Measurements from ENCODE around the gene THSD7A.

Gene THSD7A

DNA sequence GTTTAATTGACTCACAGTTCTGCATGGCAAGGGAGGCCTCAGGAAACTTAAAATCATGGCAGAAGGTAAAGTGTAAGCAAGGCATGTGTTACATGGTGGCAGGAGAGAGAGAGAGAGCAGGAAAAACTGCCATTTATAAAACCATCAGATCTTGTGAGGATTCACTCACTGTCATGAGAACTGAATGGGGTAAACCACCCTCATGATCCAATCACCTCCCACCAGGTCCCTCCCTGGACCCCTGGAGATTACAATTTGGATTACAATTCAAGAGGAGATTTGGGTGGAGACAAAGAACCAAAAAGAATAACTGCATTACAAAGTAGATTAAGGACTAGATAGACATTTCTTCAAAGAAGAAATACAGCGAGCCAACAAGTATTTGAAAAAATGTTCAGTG, 324.1 kb downstream of the THSD7A start:
- no peak for DNase-seq (ENCODE audit: insufficient read length, low spot score)
- TF ChIP-seq TAF1 (IDR thresholded peaks at IDR 0.05; ENCODE audit: low read depth, low read length) (no peak), POU2F2 (IDR thresholded peaks at IDR 0.05; ENCODE audit: low read depth, low read length) (no peak), PAX5 (IDR thresholded peaks at IDR 0.05; ENCODE audit: insufficient read depth, low read length, severe bottlenecking) (no peak), SPI1 (IDR thresholded peaks at IDR 0.05; ENCODE audit: low read depth, low read length) (no peak), POLR2A (IDR thresholded peaks at IDR 0.05; ENCODE audit: low read depth, low read length) (no peak), POLR2AphosphoS5 (IDR thresholded peaks at IDR 0.05; ENCODE audit: low read depth, low read length) (no peak)
- no peak for FAIRE-seq

- DNase-seq (ENCODE audit: insufficient read length, low spot score) (no peak), FAIRE-seq (no peak)
- no peak for TF ChIP-seq POLR2A (IDR thresholded peaks at IDR 0.05; ENCODE audit: low read depth, low read length)
- TF ChIP-seq POLR2AphosphoS5 (IDR thresholded peaks at IDR 0.05; ENCODE audit: low read depth, low read length), result no peak
- TF ChIP-seq POU2F2 (IDR thresholded peaks at IDR 0.05; ENCODE audit: low read depth, low read length), result no peak
Observed at GRCh38 chr7:11506417-11506816, 325.6 kb downstream of the THSD7A start.

DNA sequence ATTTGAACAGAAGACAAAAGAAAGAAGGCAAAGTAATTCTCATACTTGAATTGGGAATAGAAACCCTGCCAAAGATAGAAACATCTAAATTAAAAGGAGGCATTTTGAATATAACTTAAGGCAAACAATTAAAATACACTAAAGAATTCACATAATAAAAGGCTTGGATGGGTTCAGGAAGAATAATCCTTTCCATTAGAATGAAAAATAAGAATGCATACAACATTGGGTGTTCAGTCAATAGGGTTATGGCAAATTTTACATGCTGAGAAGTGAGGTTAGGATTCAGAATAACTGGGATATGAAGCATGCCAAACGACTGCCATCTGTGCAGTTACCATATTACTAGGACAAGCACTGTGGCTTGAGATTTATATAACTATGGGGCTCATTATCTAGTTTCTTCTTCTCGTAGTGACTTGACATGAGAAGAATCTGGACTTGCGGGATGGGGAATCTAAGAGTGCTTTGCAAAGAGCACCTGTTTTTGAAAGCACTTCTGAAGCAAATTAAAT, 326.5 kb downstream of the THSD7A start:
- no peak for FAIRE-seq
- DNase-seq (ENCODE audit: insufficient read length, low spot score), result no peak
- TF ChIP-seq POLR2AphosphoS5 (IDR thresholded peaks at IDR 0.05; ENCODE audit: low read depth, low read length) (no peak), POU2F2 (IDR thresholded peaks at IDR 0.05; ENCODE audit: low read depth, low read length) (no peak), SPI1 (IDR thresholded peaks at IDR 0.05; ENCODE audit: low read depth, low read length) (no peak), POLR2A (IDR thresholded peaks at IDR 0.05; ENCODE audit: low read depth, low read length) (no peak), PAX5 (IDR thresholded peaks at IDR 0.05; ENCODE audit: insufficient read depth, low read length, severe bottlenecking) (no peak), TAF1 (IDR thresholded peaks at IDR 0.05; ENCODE audit: low read depth, low read length) (no peak)

DNA sequence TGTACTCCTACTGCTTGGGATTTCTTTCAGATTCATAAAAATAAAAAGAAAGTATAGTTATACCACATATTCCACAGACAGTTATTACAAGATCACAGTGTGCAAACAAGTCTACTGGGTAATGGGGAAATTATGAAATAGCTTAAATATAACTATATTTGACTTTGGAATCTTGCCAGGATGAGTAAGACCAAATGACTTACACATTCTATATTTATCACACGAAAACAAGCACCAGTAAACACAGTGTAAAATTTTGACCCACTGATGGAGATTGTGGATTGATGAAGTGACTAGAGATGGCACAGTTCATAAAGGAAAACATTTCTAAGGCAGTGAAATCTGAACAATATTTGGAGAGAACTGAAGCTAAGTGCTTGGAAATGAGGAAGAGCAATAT, 339.7 kb downstream of the THSD7A start:
- FAIRE-seq (no peak), DNase-seq (ENCODE audit: insufficient read length, low spot score) (no peak)
- TF ChIP-seq POLR2A (IDR thresholded peaks at IDR 0.05; ENCODE audit: low read depth, low read length) (no peak), PAX5 (IDR thresholded peaks at IDR 0.05; ENCODE audit: insufficient read depth, low read length, severe bottlenecking) (no peak), POLR2AphosphoS5 (IDR thresholded peaks at IDR 0.05; ENCODE audit: low read depth, low read length) (no peak), POU2F2 (IDR thresholded peaks at IDR 0.05; ENCODE audit: low read depth, low read length) (no peak), TAF1 (IDR thresholded peaks at IDR 0.05; ENCODE audit: low read depth, low read length) (no peak), SPI1 (IDR thresholded peaks at IDR 0.05; ENCODE audit: low read depth, low read length) (no peak)

GRCh38 chr7:11491811-11492210, 340.2 kb downstream of the THSD7A start:
- TF ChIP-seq POLR2AphosphoS5 (IDR thresholded peaks at IDR 0.05; ENCODE audit: low read depth, low read length) (no peak), TAF1 (IDR thresholded peaks at IDR 0.05; ENCODE audit: low read depth, low read length) (no peak), POLR2A (IDR thresholded peaks at IDR 0.05; ENCODE audit: low read depth, low read length) (no peak), PAX5 (IDR thresholded peaks at IDR 0.05; ENCODE audit: insufficient read depth, low read length, severe bottlenecking) (no peak), SPI1 (IDR thresholded peaks at IDR 0.05; ENCODE audit: low read depth, low read length) (no peak), POU2F2 (IDR thresholded peaks at IDR 0.05; ENCODE audit: low read depth, low read length) (no peak)
- no peak for DNase-seq (ENCODE audit: insufficient read length, low spot score)
- no peak for FAIRE-seq

DNA sequence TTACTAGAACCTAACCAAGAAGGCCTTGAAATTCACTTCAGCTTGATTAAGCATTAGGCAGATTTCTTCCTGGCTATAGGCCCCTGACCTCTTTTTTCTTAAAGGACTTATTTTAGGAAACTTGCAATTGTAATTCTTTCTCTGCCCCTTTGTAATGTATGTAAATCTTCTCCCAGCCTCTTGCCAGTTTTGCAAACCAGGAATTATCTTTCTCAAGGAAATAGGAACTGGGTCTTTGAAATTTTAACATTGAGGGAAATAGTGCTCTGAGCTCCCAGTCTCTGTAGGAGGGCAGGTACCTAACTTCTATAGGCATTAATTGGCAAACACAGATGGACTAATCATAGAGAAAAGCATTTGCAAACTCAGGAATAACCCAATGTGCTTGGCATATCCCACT, 342.7 kb downstream of the THSD7A start:
- no peak for FAIRE-seq
- TF ChIP-seq POU2F2 (IDR thresholded peaks at IDR 0.05; ENCODE audit: low read depth, low read length) (no peak), PAX5 (IDR thresholded peaks at IDR 0.05; ENCODE audit: insufficient read depth, low read length, severe bottlenecking) (no peak), TAF1 (IDR thresholded peaks at IDR 0.05; ENCODE audit: low read depth, low read length) (no peak), POLR2A (IDR thresholded peaks at IDR 0.05; ENCODE audit: low read depth, low read length) (no peak), POLR2AphosphoS5 (IDR thresholded peaks at IDR 0.05; ENCODE audit: low read depth, low read length) (no peak), SPI1 (IDR thresholded peaks at IDR 0.05; ENCODE audit: low read depth, low read length) (no peak)
- DNase-seq (ENCODE audit: insufficient read length, low spot score), result no peak

DNA sequence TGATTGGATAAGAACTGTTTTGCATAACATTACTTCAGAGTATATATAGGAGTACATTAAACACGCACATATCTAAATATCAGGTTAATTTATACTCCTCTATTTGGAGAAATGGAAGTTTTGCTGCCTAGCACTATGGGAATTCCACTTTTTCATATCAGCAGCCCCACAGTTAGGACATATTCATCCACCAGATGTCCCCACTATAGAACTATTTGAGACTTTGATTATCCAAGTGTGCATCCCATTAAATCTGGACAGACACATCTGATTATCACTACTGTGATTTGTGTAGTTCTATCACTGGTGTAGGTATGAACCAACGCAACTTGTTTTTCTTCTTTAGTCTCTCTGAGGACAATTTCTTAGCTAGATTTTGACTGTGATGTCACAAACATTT, 345.7 kb downstream of the THSD7A start:
- TF ChIP-seq POU2F2 (IDR thresholded peaks at IDR 0.05; ENCODE audit: low read depth, low read length) (no peak), SPI1 (IDR thresholded peaks at IDR 0.05; ENCODE audit: low read depth, low read length) (no peak), POLR2AphosphoS5 (IDR thresholded peaks at IDR 0.05; ENCODE audit: low read depth, low read length) (no peak), POLR2A (IDR thresholded peaks at IDR 0.05; ENCODE audit: low read depth, low read length) (no peak), TAF1 (IDR thresholded peaks at IDR 0.05; ENCODE audit: low read depth, low read length) (no peak), PAX5 (IDR thresholded peaks at IDR 0.05; ENCODE audit: insufficient read depth, low read length, severe bottlenecking) (no peak)
- FAIRE-seq (no peak), DNase-seq (ENCODE audit: insufficient read length, low spot score) (no peak)

DNA sequence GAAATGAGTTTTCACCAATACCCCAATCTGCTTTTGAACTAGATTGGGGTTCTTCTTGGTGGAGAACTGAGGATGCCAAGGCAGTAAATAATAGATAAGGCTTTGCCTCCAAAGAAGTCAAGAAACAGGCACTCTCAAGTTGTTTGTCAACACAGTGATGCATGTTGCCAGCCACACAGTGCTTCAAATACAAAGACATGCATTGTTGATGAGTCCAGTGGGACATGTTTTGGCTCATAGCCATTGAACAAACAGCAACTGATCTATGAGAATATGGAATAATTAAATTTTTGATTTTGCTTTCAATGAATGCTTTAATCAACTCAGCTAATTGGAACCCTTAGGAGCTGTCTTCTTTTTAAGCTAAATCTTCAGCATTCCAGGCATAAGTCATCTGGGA, 346.4 kb downstream of the THSD7A start:
- TF ChIP-seq POLR2A (IDR thresholded peaks at IDR 0.05; ENCODE audit: low read depth, low read length), result no peak
- TF ChIP-seq TAF1 (IDR thresholded peaks at IDR 0.05; ENCODE audit: low read depth, low read length), result no peak
- no peak for TF ChIP-seq SPI1 (IDR thresholded peaks at IDR 0.05; ENCODE audit: low read depth, low read length)
- no peak for TF ChIP-seq POLR2AphosphoS5 (IDR thresholded peaks at IDR 0.05; ENCODE audit: low read depth, low read length)
- no peak for TF ChIP-seq PAX5 (IDR thresholded peaks at IDR 0.05; ENCODE audit: insufficient read depth, low read length, severe bottlenecking)
- TF ChIP-seq POU2F2 (IDR thresholded peaks at IDR 0.05; ENCODE audit: low read depth, low read length), result no peak
- no peak for FAIRE-seq
- DNase-seq (ENCODE audit: insufficient read length, low spot score), result no peak

GRCh38 chr7:11480143-11480542, 351.9 kb downstream of the THSD7A start:
- TF ChIP-seq POLR2AphosphoS5 (IDR thresholded peaks at IDR 0.05; ENCODE audit: low read depth, low read length), result no peak
- no peak for TF ChIP-seq PAX5 (IDR thresholded peaks at IDR 0.05; ENCODE audit: insufficient read depth, low read length, severe bottlenecking)
- TF ChIP-seq POLR2A (IDR thresholded peaks at IDR 0.05; ENCODE audit: low read depth, low read length), result no peak
- FAIRE-seq, result no peak
- no peak for DNase-seq (ENCODE audit: insufficient read length, low spot score)

GRCh38 chr7:11478882-11479281, 353.1 kb downstream of the THSD7A start:
- TF ChIP-seq POU2F2 (IDR thresholded peaks at IDR 0.05; ENCODE audit: low read depth, low read length) (no peak), SPI1 (IDR thresholded peaks at IDR 0.05; ENCODE audit: low read depth, low read length) (no peak), POLR2AphosphoS5 (IDR thresholded peaks at IDR 0.05; ENCODE audit: low read depth, low read length) (no peak), TAF1 (IDR thresholded peaks at IDR 0.05; ENCODE audit: low read depth, low read length) (no peak), PAX5 (IDR thresholded peaks at IDR 0.05; ENCODE audit: insufficient read depth, low read length, severe bottlenecking) (no peak), POLR2A (IDR thresholded peaks at IDR 0.05; ENCODE audit: low read depth, low read length) (no peak)
- DNase-seq (ENCODE audit: insufficient read length, low spot score), result no peak
- no peak for FAIRE-seq

Measured in GM12891 (cell line).